Erythroblast (primary cell): ENCODE results near the gene PDE6C.

Source experiments
- GATA1 ChIP-seq: IDR thresholded peaks from 2 replicates; pipeline ENCODE4 v1.6.1; 2011; ENCODE audit warnings: low read depth, mild to moderate bottlenecking, control low read depth, low read length, moderate library complexity
- POLR2A ChIP-seq: IDR thresholded peaks from 2 replicates; pipeline ENCODE4 v1.6.1; 2011; ENCODE audit warnings: mild to moderate bottlenecking, low read length

DNA sequence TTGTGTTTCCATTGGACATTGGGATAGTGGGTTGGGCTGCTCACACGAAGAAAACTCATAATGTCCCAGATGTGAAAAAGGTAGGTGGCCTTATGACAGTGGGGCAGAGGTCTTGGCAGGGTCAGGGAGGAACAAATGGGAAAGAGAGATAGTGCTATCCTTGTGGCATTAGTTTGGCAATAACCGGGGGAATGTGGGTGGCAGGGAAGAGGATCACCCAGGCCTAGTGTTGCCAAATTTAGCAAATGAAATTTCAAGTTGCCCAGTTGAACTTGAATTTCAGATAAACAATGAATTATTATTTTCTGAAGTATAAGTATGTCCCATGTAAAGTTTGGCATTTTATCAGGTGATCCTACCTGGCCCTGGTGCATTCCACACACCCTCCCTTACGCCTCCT, 789 bp downstream of the PDE6C start:
- TF ChIP-seq POLR2A (no peak), GATA1 (no peak)
